ENCODE results near the gene CDK5R2. TPM values are rescaled to one million over a fixed set of nuclear protein-coding genes. Genes with fewer than 3 reads are reported as not detected.
A peak's percentile ranks its signal among the peaks of the same experiment; 100 is the strongest.

CDK5R2 gene
- total RNA-seq, 1 experiment from 2014 or later, result 1.3 TPM

DNA sequence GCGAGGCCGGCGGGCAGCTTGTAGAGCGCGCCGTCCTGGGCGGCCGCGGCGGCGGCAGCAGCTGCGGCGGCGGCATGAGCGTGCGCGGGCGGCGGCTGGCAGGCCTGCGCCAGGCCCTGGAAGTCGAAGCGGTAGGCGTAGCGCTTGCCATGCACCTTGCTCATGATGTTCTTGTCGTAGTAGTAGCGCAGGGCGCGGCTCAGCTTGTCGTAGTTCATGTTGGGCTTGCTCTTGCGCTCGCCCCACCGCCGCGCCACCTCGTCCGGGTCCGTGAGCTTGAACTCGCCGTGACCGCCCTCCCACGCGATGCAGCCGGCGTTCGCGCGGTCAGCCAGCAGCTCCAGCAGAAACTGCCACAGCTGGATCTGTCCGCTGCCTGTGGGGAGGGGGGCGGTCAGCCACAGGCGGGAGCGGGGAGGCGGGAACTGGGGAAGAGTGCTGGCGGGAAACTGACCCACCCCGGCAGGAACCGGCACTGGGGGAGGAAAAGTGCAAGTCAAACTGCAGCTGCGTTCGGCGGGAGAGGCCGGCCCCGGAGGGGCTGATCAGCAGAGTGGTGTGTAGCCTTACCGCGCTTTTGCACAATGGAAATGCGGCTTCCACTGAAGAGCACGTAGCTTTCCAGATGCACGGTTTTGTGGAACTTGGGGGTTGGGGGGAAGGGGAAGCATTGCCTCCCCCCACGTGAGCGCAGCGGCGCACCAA is 22.6 kb downstream of the CDK5R2 start:
- ATAC-seq (peak; percentile 55), DNase-seq (ENCODE audit: low read depth, low spot score) (no peak)
- no peaks in the 10 kb centered on the region for H3K9me3 ChIP-seq (ENCODE audit: control insufficient read depth, insufficient read depth, low read depth, low read length)
- peaks cover 12% of the 10 kb centered on the region for H3K4me1 ChIP-seq (ENCODE audit: control insufficient read depth, insufficient read depth, low read length)
- intact Hi-C loops (cut with micrococcal nuclease; ENCODE audit: unreplicated experiment) (loop anchor here (5.0 kb wide), 1 partner anchor 130 kb away; no protein-coding TSS in a partner anchor), in situ Hi-C loops (cut with HindIII; ENCODE audit: low pct_unique_long_range_greater_than_20kb, low sequenced_read_pairs) (no loop called here)
- BruUV-seq (replicated peaks), result no TSS peak
- ChIA-PET CTCF (interaction anchor here (0.6 to 2.5 kb wide), 6 partner anchors 10 to 105 kb away, joined by 4 to 20 read pairs (median 9); no protein-coding TSS in a partner anchor), POLR2A (interaction anchor here (0.7 kb wide), 1 partner anchor 63 kb away, joined by 3 read pairs; no protein-coding TSS in a partner anchor)
- no peaks in the 10 kb centered on the region for H3K36me3 ChIP-seq (ENCODE audit: control insufficient read depth, insufficient read depth, low read length)
- H3K27me3 ChIP-seq (ENCODE audit: control insufficient read depth, insufficient read depth, low read length), result peaks cover 18% of the 10 kb centered on the region; the same call in 1 of the 2 replicates
- H3K4me3 ChIP-seq (ENCODE audit: low read depth in 2 of 2, low read length in 2 of 2), result peak overlapping the region; percentile 8 to 23; a peak in 2 of 4 replicates
- no peak overlapping the region for H3K27ac ChIP-seq (ENCODE audit: low read length)
- TF ChIP-seq POLR2AphosphoS5 (IDR thresholded peaks at IDR 0.05; ENCODE audit: low read depth, low read length) (no peak), TCF7L2 (IDR thresholded peaks at IDR 0.05; ENCODE audit: low read depth, low read length) (no peak), SIN3A (IDR thresholded peaks at IDR 0.05; ENCODE audit: borderline replicate concordance, insufficient read depth, low read depth, low read length) (no peak)
- TF ChIP-seq, protein P1, sequence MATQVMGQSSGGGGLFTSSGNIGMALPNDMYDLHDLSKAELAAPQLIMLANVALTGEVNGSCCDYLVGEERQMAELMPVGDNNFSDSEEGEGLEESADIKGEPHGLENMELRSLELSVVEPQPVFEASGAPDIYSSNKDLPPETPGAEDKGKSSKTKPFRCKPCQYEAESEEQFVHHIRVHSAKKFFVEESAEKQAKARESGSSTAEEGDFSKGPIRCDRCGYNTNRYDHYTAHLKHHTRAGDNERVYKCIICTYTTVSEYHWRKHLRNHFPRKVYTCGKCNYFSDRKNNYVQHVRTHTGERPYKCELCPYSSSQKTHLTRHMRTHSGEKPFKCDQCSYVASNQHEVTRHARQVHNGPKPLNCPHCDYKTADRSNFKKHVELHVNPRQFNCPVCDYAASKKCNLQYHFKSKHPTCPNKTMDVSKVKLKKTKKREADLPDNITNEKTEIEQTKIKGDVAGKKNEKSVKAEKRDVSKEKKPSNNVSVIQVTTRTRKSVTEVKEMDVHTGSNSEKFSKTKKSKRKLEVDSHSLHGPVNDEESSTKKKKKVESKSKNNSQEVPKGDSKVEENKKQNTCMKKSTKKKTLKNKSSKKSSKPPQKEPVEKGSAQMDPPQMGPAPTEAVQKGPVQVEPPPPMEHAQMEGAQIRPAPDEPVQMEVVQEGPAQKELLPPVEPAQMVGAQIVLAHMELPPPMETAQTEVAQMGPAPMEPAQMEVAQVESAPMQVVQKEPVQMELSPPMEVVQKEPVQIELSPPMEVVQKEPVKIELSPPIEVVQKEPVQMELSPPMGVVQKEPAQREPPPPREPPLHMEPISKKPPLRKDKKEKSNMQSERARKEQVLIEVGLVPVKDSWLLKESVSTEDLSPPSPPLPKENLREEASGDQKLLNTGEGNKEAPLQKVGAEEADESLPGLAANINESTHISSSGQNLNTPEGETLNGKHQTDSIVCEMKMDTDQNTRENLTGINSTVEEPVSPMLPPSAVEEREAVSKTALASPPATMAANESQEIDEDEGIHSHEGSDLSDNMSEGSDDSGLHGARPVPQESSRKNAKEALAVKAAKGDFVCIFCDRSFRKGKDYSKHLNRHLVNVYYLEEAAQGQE (IDR thresholded peaks at IDR 0.05; ENCODE audit: insufficient read depth in 1 of 2, low read depth in 2 of 2, low read length in 1 of 2), result no peak
- TF ChIP-seq, protein P2, sequence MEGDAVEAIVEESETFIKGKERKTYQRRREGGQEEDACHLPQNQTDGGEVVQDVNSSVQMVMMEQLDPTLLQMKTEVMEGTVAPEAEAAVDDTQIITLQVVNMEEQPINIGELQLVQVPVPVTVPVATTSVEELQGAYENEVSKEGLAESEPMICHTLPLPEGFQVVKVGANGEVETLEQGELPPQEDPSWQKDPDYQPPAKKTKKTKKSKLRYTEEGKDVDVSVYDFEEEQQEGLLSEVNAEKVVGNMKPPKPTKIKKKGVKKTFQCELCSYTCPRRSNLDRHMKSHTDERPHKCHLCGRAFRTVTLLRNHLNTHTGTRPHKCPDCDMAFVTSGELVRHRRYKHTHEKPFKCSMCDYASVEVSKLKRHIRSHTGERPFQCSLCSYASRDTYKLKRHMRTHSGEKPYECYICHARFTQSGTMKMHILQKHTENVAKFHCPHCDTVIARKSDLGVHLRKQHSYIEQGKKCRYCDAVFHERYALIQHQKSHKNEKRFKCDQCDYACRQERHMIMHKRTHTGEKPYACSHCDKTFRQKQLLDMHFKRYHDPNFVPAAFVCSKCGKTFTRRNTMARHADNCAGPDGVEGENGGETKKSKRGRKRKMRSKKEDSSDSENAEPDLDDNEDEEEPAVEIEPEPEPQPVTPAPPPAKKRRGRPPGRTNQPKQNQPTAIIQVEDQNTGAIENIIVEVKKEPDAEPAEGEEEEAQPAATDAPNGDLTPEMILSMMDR (IDR thresholded peaks at IDR 0.05), result no peak

DNA sequence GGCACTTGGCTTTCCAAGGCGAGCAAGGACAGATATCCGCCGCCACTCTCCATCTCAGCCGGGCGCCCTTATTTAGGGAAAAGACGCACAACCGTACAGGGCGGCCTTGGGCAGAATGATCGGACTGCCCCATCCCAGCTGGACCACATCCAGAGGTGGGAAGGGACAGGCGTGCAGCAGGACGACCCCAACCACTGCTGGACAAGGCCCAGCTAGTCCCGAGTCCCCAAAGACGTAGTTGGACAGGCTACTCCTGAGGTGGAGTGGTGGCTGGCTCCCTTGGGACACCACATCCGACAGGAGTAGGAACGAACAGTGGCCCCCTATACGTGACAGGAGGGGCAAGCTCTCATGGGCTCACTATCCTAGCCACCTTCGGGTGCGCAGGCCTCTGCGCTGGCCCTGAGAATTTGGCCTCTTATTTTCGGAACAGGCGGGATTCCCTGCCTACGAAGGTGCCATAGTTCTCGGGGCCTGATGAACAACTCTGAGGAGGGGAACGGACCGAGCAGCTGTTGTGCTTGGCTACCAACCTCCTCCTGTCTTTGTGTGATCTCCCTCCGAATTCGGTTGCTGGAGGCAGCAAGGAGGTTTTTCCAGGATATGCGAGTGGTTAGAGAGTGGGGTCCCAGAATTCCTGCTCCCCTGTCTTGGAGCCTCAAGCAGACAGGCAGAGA is 23.3 kb downstream of the CDK5R2 start:
- H3K27ac ChIP-seq (ENCODE audit: low read length), result no peak overlapping the region
- intact Hi-C loops (cut with micrococcal nuclease; ENCODE audit: unreplicated experiment) (loop anchor here (5.0 kb wide), 1 partner anchor 130 kb away; no protein-coding TSS in a partner anchor), in situ Hi-C loops (cut with HindIII; ENCODE audit: low pct_unique_long_range_greater_than_20kb, low sequenced_read_pairs) (no loop called here)
- H3K27me3 ChIP-seq (ENCODE audit: control insufficient read depth, insufficient read depth, low read length), result peaks cover 18% of the 10 kb centered on the region; the same call in 1 of the 2 replicates
- TF ChIP-seq POLR2AphosphoS5 (IDR thresholded peaks at IDR 0.05; ENCODE audit: low read depth, low read length) (no peak), TCF7L2 (IDR thresholded peaks at IDR 0.05; ENCODE audit: low read depth, low read length) (no peak), SIN3A (IDR thresholded peaks at IDR 0.05; ENCODE audit: borderline replicate concordance, insufficient read depth, low read depth, low read length) (no peak)
- TF ChIP-seq, protein P1 (IDR thresholded peaks at IDR 0.05; ENCODE audit: insufficient read depth in 1 of 2, low read depth in 2 of 2, low read length in 1 of 2), result no peak
- TF ChIP-seq, protein P2 (IDR thresholded peaks at IDR 0.05), result no peak
- H3K4me3 ChIP-seq (ENCODE audit: low read depth in 2 of 2, low read length in 2 of 2), result no peak overlapping the region
- CTCF ChIA-PET, result no interaction called here
- no peaks in the 10 kb centered on the region for H3K9me3 ChIP-seq (ENCODE audit: control insufficient read depth, insufficient read depth, low read depth, low read length)
- BruUV-seq (replicated peaks), result no TSS peak
- no peak for ATAC-seq
- H3K4me1 ChIP-seq (ENCODE audit: control insufficient read depth, insufficient read depth, low read length), result peaks cover 12% of the 10 kb centered on the region
- DNase-seq (ENCODE audit: low read depth, low spot score), result no peak
- H3K36me3 ChIP-seq (ENCODE audit: control insufficient read depth, insufficient read depth, low read length), result no peaks in the 10 kb centered on the region
- POLR2A ChIA-PET, result no interaction called here

Measured in Panc1 (cell line).